HG02885 (cell line): ENCODE data around the gene DOCK6.

ENCODE experiments used
- ATAC-seq: cut with Tn5 transposase; IDR thresholded peaks from one replicate; pipeline ENCODE4 v1.9.1; 2021; ENCODE audit warnings: mild to moderate bottlenecking; ENCODE audit not compliant: unreplicated experiment, poor library complexity

The DOCK6 gene

GRCh38 chr19:11230621-11231386, 31.5 kb downstream of the DOCK6 start:
- no peak for ATAC-seq

- ATAC-seq: no peak
These were observed 35.0 kb downstream of the DOCK6 start for GRCh38 chr19:11227195-11227886.

GRCh38 chr19:11226716-11227166, 35.6 kb downstream of the DOCK6 start:
- no peak for ATAC-seq

- ATAC-seq: no peak
These were observed 36.5 kb downstream of the DOCK6 start for GRCh38 chr19:11225815-11226214.

GRCh38 chr19:11225172-11225571, 37.2 kb downstream of the DOCK6 start:
- no peak for ATAC-seq

GRCh38 chr19:11224429-11224828, 37.9 kb downstream of the DOCK6 start:
- no peak for ATAC-seq

GRCh38 chr19:11223200-11223599, 39.1 kb downstream of the DOCK6 start:
- no peak for ATAC-seq

- no peak for ATAC-seq
These were observed 41.2 kb downstream of the DOCK6 start for GRCh38 chr19:11221082-11221598.

- ATAC-seq: no peak
These were observed 47.9 kb downstream of the DOCK6 start for GRCh38 chr19:11214387-11214786.

GRCh38 chr19:11210656-11210928, 51.7 kb downstream of the DOCK6 start:
- no peak for ATAC-seq

GRCh38 chr19:11209839-11210655, 52.3 kb downstream of the DOCK6 start:
- no peak for ATAC-seq

- no peak for ATAC-seq
These were observed 53.5 kb downstream of the DOCK6 start for GRCh38 chr19:11208561-11209471.

- ATAC-seq: no peak
These were observed 56.3 kb downstream of the DOCK6 start for GRCh38 chr19:11205939-11206570.

- ATAC-seq: no peak
These were observed 57.4 kb downstream of the DOCK6 start for GRCh38 chr19:11204943-11205349.

GRCh38 chr19:11204076-11204602, 58.2 kb downstream of the DOCK6 start:
- no peak for ATAC-seq

GRCh38 chr19:11203194-11204075, 58.9 kb downstream of the DOCK6 start:
- no peak for ATAC-seq

GRCh38 chr19:11202488-11203193, 59.7 kb downstream of the DOCK6 start:
- no peak for ATAC-seq

- no peak for ATAC-seq
These were observed 60.5 kb downstream of the DOCK6 start for GRCh38 chr19:11201791-11202190.
